Activated CD8-positive, alpha-beta memory T cell treated with anti-CD3 and anti-CD28 coated beads, Interleukin-2, amount 50 U/mL, for 24 hours (primary cell): ENCODE data around the gene ATAD3B.
"Not testable (repeated sequence)": the region's sequence is repeated elsewhere in the genome, so short reads cannot be mapped to it uniquely, and the experiment has no call there.

ENCODE experiments used
- DNase-seq: peaks from one replicate; pipeline ENCODE4 v3.0.0-alpha.2; 2020; ENCODE audit errors: extremely low read depth

Gene ATAD3B

DNA sequence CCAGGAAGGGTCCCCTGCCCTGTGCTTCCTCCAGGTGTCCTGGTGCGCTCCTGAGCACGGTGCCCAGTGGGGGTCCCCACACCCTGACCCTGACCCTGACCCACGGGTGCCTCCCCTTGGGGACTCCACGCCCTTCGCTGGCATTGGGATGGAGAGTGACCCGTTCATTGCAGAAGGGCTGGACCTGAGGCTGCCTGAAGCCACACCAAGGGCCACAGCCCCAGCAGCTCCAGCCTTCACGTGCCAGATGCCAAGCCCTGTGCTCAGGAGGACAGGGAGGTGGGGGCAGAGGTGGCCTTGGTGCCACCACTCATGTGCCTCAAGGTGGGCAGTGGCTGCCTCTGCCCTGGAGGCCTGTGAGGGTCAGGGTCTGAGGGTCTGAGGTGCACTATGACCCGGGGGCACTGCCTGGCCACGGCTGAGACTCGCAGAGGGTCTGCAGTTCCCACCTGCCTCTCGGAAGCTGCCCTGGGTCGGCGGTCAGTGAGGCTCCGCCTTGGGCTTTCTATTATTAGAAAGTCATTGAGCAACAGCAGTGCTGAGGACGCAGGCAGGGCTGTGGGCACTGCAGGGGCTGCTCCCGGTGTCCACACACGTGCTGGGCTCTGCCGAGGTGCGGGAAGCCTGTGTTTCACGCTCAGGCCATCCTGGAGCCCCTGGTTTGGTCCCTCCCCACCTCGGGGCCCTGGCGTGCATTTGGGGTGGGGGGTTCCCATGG lies 61.8 kb downstream of the ATAD3B start:
- not testable (repeated sequence) for DNase-seq

DNA sequence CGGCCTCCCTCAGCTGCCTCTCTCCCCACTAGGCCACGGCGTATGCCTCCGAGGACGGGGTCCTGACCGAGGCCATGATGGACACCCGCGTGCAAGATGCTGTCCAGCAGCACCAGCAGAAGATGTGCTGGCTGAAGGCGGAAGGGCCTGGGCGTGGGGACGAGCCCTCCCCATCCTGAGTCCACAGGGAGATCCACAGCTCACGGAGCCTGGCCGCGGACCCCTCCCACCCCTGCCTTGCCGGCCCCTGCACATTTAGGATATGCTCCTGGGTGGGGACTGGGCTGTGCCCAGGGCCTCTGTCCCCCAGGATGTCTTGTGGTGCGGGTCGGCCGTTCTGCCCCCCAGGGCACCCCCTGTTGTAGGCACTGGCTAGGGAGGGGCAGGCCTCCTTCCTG lies 62.3 kb downstream of the ATAD3B start:
- DNase-seq = not testable (repeated sequence)

DNA sequence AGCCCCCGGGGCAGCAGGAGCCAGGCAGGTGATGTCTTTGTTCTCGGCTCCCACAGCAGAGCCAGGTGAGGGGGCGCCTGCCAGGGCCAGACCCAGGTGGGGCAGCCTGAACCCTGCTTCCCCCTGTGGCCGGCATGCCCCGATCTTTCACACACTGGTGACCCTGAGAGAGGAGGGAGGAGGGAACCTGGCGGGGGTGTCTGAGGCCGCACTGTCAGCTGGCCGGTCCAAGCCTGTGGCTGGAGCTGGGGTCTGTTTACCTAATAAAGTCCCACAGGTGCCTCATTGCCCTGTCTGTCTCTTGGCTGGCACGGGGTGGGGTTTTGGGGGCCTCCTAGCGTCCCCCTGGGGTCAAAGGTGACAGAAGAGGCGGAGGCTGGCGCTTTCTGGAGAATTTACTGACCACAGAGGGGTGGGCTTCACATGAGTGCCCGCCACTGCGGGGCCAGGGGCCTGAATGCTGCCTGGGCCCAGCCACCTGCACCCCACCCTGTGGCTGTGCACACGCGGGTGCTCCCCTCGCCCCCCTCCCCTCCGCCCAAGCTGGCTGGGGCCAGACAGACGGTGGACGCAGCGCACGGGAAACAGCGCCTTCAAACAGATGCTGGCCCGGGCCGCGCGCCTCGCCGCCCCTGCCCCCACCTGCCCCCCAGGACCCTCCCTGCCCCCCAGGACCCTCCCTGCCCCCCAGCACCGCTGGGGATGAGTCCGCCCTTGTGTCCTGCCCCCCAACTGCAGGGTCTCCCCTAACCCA lies 63.0 kb downstream of the ATAD3B start:
- DNase-seq = no peak

DNA sequence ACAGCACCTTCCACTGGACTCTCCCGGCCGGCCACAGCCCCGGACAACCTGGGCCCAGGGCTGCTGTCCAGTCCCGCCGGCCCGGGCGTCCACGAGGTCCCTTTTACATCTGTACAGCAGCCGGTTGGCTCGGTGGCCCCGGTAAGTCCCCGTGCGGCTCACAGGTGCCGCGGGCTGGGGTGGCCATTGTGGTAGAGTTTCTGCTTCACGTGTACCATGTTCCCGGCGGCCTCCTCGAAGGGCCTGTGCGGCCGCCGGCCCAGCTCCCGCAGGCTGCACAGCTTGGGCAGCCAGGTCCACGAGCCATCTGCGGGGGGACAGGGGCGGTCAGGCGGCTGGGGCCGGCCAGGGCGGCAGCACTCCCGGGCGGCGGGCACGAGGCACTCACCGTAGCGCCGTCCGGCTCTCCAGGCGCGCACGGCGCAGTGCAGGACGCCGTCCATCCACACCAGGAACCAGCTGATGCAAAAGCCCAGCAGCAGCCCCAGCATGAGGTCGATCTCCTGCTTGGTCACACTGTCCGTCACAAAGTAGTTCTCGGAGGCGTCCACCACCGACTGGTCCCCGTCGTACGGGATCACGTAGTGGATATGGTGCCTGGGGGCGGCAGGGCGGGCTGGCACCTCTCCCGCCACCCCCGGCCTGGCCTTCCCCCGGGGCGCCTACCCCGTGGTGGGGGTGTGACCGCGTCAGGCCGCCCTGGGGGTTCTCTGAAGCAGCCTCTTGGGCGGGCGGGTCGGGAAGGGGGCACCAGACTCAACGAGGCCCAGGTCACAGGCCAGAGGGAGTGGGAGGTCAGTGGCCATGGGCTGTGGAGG lies 63.8 kb downstream of the ATAD3B start:
- no peak for DNase-seq

DNA sequence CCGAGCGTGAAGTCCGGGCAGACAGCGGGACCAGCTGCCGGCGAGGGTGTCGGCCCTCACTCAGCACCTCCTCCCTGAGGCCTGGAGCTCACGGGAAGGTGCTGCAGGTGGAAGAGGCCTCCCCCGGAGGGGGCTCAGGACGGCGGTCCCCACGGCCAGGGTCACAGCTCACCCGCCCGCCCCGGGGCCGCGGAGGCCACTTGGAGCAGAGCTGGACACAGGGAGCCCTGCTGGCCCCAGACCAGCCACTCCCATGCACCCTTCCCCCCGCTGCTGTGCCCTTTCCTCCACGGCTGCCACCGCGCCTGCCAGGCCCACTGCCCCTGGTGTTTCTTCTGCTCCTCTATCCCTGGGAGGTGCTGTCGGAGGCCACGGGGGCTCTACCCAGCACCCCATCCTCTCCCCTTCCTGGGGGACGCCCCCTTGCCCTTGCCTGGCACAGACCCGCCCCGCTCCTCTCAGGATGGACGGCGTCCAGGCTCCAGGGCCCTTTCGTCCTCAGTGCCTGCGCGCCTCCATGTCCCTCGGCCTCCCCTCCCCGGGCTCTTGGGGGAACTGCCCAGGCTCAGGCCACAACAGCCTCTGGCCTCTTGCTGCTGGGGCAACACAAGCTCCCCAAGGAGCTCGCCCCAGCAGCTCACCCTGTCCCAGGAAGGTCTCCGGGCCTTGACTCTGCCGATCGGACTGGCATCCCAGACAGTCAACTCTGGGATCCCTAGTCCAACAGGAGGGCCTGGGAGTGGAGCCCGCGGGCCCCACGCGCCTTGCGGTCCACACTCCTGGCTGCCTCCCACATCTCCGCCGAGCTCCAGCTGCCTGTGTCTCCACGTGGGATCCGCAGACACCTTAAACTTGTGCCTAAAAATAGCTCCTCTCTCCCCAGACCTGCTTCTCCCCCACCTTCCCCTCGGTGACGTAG lies 64.7 kb downstream of the ATAD3B start:
- DNase-seq = no peak

DNA sequence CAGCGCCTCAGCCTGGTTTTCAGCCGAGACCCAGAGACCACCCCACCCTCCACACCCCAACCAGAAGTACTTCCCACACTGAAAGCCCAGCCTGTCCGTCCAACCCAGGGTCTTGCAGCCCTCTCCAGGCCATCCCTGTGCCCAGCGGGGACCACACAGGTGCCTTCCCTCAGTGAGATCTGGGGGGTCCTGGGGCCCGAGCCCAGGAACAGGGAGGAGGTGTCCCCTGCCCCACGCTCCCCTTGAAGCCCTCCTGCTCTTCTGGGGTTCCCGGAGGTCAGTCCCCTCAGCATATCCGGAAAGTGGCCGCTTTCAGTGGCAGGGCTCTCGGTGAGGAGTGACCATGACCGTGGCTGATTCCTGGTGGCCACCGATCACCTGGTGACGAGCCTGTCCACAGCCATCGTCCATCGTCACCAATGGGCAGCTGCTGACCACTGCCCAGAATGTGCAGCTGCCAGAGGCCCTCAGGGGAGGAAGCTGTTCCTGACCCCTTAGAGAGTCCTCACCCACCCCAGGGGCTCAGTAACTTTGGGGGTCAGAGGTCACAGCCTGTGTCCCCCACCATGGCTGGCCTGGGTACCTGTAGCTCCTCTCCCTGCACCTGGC lies 65.5 kb downstream of the ATAD3B start:
- DNase-seq = no peak

DNA sequence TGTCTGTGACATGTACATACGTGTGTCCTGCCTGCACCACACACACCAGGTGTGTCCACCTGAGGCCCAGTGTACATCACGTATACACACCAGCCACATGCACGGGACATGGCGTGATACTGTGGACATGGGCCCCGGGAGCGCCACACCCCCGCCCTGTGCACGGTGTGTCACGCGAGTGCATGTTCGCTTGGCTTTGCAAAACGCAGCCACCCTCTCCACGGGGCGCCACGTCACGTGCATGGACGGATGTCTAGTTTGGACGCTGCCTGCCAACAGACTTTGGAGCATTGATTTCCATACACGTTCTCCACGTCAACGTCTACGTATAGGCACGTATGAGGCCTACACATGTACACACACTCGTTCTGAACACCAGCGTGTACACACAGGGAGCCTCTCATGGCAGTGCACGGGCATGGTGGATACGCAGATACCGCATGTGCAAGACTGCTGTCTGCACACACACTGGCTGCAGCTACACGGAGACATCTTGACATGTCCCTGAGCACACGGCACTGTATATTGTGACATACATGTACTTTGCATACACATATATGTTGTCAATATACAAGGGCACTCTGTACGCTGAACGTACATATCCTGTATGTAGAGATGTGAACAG lies 66.2 kb downstream of the ATAD3B start:
- DNase-seq = no peak

DNA sequence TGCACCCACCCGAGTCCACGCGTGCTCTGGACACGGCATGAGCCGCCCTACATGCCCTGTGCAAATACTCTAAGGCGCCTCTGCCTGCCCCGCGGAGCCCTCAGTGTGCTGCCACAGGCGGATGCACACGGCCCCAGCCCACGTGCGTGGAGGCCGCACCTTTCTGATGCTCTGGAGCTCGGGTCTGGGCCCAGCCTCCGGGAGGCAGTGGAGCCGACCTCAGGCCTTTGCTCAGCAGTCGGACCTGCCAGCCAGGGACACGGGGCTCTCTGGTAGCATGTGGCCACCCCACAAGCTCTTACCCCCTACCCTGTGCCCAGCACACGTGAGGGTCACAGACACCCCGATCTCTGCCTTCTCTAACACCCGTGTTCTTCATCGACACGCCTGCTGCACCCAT lies 66.8 kb downstream of the ATAD3B start:
- DNase-seq = no peak

DNA sequence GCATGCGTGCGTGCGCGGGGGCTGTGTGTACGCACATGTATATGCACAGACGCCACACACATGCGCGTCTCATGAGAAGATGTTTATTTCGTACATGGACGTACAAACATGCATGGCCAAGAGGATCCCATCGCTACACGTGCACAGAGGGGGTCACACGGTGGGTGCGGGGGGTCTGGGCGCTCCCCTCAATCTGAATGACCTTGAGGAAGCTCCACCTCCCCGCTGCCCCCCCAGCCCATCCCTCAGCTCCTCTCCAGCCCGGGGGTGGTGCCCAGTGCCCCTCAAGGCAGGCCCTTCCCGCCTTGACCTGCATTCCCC lies 67.4 kb downstream of the ATAD3B start:
- DNase-seq = no peak

DNA sequence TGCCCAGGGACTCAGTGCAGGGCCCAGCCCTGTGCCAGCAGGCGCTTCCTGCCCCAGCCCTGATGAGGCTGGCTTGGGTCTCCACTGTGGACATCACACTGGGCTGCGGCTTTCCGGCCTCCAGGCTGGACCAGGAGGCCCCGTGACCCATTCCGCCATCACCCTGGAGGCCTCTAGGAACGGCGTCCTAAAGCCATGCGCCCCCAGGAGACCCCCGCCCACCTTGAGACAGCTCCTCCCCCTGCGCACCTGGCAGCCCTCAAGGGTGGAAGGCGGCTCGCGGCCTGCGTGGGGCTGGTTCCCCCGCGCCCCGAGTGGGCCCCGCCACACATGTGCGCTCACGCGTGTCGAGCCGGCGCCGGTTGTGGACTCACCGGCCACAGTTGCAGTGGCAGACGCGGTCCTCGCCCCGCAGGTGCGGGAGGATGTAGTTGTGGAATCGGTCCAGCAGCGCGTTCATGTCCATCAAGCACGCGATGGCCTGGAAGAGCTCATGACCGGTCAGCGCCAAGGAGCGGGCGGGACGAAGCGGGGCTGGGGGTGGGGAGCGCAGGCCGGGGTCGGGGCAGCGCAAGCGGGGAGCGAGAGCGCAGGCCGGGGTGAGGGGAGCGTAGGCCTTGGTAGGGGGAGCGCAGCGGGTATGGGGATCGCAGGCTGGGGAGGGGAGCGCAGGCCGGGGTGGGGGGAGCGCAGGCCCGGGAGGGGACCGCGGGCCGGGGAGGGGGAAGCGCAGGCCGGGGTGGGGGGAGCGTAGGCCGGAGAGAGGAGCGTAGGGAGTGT lies 67.9 kb downstream of the ATAD3B start:
- no peak for DNase-seq

DNA sequence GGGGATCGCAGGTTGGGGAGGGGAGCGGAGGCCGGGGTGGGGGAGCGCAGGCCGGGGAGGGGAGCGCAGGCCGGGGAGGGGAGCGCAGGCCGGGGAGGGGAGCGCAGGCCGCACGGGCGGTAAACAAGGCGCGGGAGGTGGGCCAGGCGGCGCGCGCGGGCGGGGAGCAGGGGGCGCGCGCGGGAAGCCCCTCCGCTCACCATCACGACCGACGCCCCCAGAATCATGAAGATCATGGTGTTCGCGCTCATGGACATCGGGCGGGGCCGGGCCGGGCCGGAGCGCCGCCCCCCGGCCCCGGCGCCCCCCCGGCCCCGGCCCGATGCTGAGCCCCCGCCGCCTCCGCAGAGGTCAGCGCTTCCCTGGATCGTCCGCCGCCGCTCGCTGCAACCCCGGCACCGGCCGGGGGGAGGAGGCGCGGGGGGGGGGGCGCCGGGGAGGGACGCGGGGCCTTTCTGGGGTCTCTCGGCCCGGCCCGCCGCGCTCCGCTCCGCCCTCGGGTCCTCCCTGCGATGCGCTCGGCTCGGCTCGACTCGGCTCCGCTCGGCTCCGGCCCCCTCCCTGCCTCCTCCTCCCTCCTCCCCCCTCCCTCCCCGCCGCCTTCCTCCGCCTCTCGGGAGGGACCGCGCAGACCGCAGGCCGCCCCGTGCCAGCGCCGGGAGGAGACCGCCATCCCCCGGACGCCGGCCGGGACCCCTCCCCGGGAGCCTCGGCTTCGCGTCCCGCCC lies 68.7 kb downstream of the ATAD3B start, which contains the start of gene TMEM240:
Gene TMEM240, minus strand, starts transcription at position 535 of the 728 bp plus-strand sequence. Its CDS starts 278 bp downstream, at position 257.
- no peak for DNase-seq

DNA sequence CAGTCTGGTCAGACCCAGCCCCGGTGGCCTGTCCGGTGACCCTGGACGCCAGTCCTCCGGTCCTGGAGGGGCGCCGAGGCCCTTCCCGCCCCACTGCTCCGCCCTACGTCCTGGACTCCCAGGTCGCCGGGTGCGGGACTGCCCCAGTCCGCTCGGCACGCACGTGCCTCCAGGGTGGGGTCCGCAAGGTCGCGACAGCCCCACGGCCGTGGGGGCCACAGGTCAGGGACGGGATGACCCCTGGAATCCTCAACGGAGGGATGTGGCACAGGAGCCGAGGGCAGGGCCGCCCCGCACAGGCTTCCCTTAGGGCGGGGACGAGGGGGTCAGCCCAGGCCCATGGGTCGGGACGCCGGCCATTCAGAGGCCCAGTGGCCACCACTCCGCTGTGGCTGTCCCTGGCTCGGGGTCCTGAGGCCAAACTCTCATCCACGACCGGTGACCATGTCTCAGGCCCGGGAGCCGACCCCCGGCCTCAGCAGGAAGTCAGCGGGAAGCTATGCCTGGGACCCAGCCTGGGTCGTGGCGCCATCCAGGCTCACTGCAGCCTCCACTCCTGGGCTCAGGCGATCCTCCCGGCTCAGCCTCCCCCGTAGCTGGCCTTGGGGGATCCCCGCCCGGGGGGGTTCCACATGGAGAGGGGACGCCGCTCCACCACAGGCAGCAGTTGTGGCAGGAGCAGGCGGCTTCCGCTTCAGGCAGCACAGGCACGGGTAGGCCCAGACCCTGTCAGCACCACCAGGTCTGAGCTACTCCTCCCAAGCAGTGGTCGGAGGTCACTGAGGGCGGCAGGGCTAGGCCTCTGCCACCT lies 69.5 kb downstream of the ATAD3B start:
- no peak for DNase-seq

DNA sequence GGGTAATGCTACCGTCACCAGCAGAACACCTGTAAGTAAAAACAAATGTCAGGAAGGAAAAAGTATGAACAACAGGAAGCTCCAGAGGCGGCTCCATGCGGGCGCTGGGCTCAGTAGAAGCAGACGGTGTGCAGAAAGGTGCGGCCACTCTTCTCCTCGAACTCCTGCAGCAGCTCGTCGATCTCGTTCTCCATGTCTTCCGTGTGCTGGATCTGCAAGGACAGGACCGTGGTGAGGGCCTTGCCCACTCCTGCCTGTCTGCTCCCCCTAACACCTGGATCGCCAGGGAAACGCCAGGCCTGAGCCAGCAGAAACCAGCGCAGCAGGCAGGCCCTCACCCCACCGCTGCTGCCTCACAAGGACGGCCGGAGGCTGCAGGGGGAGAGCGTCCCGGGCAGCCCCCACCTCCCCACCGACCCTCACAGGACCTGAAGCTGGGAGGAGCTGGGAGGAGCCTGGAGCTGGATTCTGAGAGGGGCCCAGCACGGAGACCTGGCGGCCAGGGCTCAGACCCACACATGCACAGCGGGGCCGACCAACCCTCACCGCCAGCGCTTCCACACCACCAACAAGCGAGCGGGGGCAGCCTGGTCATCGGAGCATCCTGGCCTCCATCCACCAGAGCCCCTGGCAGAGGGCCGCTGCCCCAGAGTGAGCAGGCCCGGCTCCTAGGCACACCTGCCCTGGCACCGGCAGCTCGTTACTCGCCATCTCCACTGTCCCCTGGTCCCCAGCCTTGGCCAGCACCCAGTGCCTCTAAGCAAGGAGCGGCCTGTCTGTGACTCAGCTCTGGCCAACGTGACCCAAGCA lies 70.6 kb downstream of the ATAD3B start:
- DNase-seq = no peak

DNA sequence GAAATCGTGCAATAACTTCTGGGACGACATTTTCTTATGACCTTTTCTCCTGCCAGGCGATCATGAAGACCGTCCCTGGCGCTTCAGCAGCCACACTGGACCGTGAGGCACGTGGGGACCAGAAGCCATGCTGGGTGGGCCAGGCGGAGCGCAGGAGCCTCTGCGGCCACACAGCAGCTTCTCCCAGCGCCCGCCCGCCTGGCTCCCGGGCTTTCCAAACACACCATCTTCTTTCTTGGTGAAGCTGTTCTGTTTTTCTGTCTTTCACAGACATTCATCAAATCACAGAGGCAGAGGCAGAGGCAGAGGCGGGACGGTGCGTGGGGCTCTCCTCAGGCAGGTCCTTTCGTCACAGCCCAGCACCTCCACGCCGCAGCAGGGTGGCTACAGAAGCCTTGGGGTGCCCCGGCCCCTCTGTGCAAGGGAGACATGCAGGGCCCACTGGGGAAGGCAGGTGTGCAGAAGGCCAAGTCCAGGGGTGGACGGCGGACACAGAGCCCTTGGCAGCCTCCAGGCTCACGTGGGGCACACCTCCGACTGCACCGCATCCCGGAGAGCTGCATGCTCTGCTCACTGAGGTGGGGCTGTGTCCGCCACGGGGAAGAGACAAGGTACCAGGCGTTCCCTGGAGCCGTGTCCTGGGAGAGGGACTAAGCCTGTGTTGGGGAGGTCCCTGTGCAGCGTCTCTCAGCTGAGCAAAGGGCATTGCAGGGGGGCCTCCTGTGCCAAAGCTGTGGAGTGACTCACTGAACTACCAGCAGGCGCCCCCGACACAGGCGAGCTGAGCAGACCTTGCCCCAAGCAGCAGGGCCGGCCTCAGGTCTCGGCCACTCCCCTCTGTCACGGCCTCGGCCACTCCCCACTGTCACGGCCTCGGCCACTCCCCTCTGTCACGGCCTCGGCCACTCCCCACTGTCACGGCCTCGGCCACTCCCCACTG lies 71.5 kb downstream of the ATAD3B start:
- no peak for DNase-seq

DNA sequence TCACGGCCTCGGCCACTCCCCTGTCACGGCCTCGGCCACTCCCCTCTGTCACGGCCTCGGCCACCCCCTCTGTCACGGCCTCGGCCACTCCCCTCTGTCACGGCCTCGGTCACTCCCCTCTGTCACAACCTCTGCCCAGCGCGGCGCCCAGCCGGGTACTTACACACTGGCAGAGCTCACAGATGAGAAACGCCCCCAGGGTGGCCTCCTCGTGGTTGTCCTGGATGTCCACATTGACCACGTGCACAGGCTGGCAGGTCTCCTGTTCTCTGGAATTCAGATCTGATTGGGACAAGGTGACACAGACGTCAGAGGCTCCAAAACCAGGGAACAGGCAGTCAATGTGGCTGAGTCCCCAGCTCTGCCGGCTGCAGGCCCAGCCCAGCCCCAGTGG lies 72.1 kb downstream of the ATAD3B start:
- DNase-seq = no peak

DNA sequence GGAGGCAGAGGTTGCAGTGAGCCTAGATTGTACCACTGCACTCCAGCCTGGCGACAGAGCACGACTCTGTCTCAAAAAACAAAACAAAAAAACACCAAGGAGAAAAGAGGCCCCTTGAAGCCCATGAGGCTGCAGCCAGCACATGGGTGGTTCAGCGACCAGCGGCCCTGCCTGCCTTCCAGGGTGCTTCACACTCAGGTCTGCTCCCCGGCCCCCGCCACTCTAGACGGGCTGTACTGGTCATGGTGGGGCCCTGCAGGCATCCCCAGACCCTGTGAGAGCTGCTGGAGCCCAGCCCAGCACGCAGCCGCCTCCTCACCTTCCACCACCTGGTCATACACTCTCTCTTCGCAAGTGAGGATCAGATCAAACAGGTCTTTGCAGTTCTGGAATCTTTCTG lies 73.0 kb downstream of the ATAD3B start:
- no peak for DNase-seq
